Measurements from ENCODE around the gene LILRB4.
"Not testable (repeated sequence)": the region's sequence is repeated elsewhere in the genome, so short reads cannot be mapped to it uniquely, and the experiment has no call there.

Gene LILRB4

GRCh38 chr19:54662730-54663129 is at the start of gene LILRB4:
Gene LILRB4 (plus strand): TSS chr19:54662985. CDS start chr19:54663034, 49 bp downstream.
- no peak for DNase-seq

GRCh38 chr19:54614726-54615125 is 48.1 kb upstream of the LILRB4 start:
- DNase-seq: no peak

GRCh38 chr19:54616057-54616456 is 46.7 kb upstream of the LILRB4 start:
- no peak for DNase-seq

GRCh38 chr19:54616821-54617560 is 45.8 kb upstream of the LILRB4 start:
- no peak for DNase-seq

GRCh38 chr19:54620464-54620863 is 42.3 kb upstream of the LILRB4 start:
- no peak for DNase-seq

GRCh38 chr19:54622431-54622830 is 40.4 kb upstream of the LILRB4 start:
- DNase-seq: no peak

- not testable (repeated sequence) for DNase-seq
Measured at GRCh38 chr19:54624234-54624633, 38.6 kb upstream of the LILRB4 start.

- DNase-seq: not testable (repeated sequence)
Measured at GRCh38 chr19:54624934-54625730, 37.7 kb upstream of the LILRB4 start.

GRCh38 chr19:54626757-54627156 is 36.0 kb upstream of the LILRB4 start:
- no peak for DNase-seq

- not testable (repeated sequence) for DNase-seq
Measured at GRCh38 chr19:54627912-54628311, 34.9 kb upstream of the LILRB4 start.

- not testable (repeated sequence) for DNase-seq
Measured at GRCh38 chr19:54630262-54630661, 32.5 kb upstream of the LILRB4 start, which contains the start of gene LILRB1. Gene LILRB1 (plus strand): TSS chr19:54630484. CDS start chr19:54631074, 590 bp downstream.

- no peak for DNase-seq
Measured at GRCh38 chr19:54630782-54631181, 32.0 kb upstream of the LILRB4 start.

GRCh38 chr19:54631489-54632337 is 31.1 kb upstream of the LILRB4 start:
- DNase-seq: not testable (repeated sequence)

GRCh38 chr19:54632517-54632916 is 30.3 kb upstream of the LILRB4 start:
- DNase-seq: not testable (repeated sequence)

- no peak for DNase-seq
Measured at GRCh38 chr19:54633401-54633800, 29.4 kb upstream of the LILRB4 start.

- DNase-seq: not testable (repeated sequence)
Measured at GRCh38 chr19:54636081-54636480, 26.7 kb upstream of the LILRB4 start.

GRCh38 chr19:54638683-54639082 is 24.1 kb upstream of the LILRB4 start:
- DNase-seq: no peak

- DNase-seq: not testable (repeated sequence)
Measured at GRCh38 chr19:54642953-54643352, 19.8 kb upstream of the LILRB4 start.

- DNase-seq: not testable (repeated sequence)
Measured at GRCh38 chr19:54643583-54643982, 19.2 kb upstream of the LILRB4 start.

GRCh38 chr19:54644056-54644455 is 18.7 kb upstream of the LILRB4 start:
- no peak for DNase-seq

- DNase-seq: no peak
Measured at GRCh38 chr19:54646331-54646841, 16.4 kb upstream of the LILRB4 start.

GRCh38 chr19:54648129-54648528 is 14.7 kb upstream of the LILRB4 start:
- no peak for DNase-seq

Data from NCI-H748 treated with DMSO at 0.1 percent for 48 hours (cell line).